DND-41 (cell line): ENCODE measurements around the gene LAMB4.

Source experiments
- CTCF ChIP-seq: IDR thresholded peaks from 2 replicates; pipeline ENCODE4 v1.5.1; 2012; ENCODE audit warnings: borderline replicate concordance, low read length, moderate library complexity, mild to moderate bottlenecking; ENCODE audit not compliant: poor library complexity, severe bottlenecking; ENCODE audit errors: extremely low read depth
- EZH2 ChIP-seq: IDR thresholded peaks from 3 replicates; pipeline ENCODE4 v1.6.1; 2012; ENCODE audit warnings: borderline replicate concordance, low read depth, mild to moderate bottlenecking, moderate library complexity, low read length, inconsistent platforms; ENCODE audit not compliant: severe bottlenecking

GRCh38 chr7:108078211-108078673 lies 51.9 kb downstream of the LAMB4 start:
- TF ChIP-seq EZH2: no peak
- TF ChIP-seq CTCF: no peak
